Dendritic cell treated with granulocyte-macrophage colony-stimulating factor and Interleukin-4, amounts not matched to agents 40 ng/mL and 50 ng/mL, for 4 days (primary cell): ENCODE measurements around the gene GJD4.
A peak's percentile ranks its signal among the peaks of the same experiment; 100 is the strongest.

Source experiments
- H3K27ac Mint-ChIP-seq: one replicate; pipeline ENCODE4 v1.8.0; 2022; ENCODE audit warnings: mild to moderate bottlenecking, mixed read lengths
- H3K27me3 Mint-ChIP-seq: one replicate; pipeline ENCODE4 v1.8.0; 2022; ENCODE audit warnings: mild to moderate bottlenecking, mixed read lengths
- H3K36me3 Mint-ChIP-seq: one replicate; pipeline ENCODE4 v1.8.0; 2022; ENCODE audit warnings: low read depth, mixed read lengths
- H3K4me1 Mint-ChIP-seq: one replicate; pipeline ENCODE4 v1.8.0; 2022; ENCODE audit warnings: low read depth, mixed read lengths
- H3K4me3 Mint-ChIP-seq: one replicate; pipeline ENCODE4 v1.8.0; 2022; ENCODE audit warnings: mild to moderate bottlenecking, moderate library complexity, mixed read lengths
- H3K9me3 Mint-ChIP-seq: one replicate; pipeline ENCODE4 v1.8.0; 2022; ENCODE audit warnings: mixed read lengths
- intact Hi-C: fragments of 100-400 bp; cut with micrococcal nuclease; formaldehyde crosslinking; loops from one replicate; pipeline ENCODE4 v1.15.0; 2022

Gene GJD4

GRCh38 chr10:35585903-35586535 is 19.1 kb upstream of the GJD4 start:
- H3K9me3 Mint-ChIP-seq, result peaks cover 3% of the 10 kb centered on the region
- no peak overlapping the region for H3K27ac Mint-ChIP-seq
- H3K4me1 Mint-ChIP-seq, result no peaks in the 10 kb centered on the region
- H3K36me3 Mint-ChIP-seq, result no peaks in the 10 kb centered on the region
- H3K27me3 Mint-ChIP-seq, result peaks cover 6% of the 10 kb centered on the region
- intact Hi-C loops, result no loop called here
- no peak overlapping the region for H3K4me3 Mint-ChIP-seq

GRCh38 chr10:35588836-35589235 is 16.3 kb upstream of the GJD4 start:
- Mint-ChIP-seq H3K36me3 (no peaks in the 10 kb centered on the region), H3K27ac (no peak overlapping the region), H3K4me3 (no peak overlapping the region), H3K9me3 (peaks cover 27% of the 10 kb centered on the region), H3K4me1 (no peaks in the 10 kb centered on the region), H3K27me3 (peaks cover 7% of the 10 kb centered on the region)
- intact Hi-C loops, result no loop called here

GRCh38 chr10:35592441-35592840 is 12.7 kb upstream of the GJD4 start:
- intact Hi-C loops, result no loop called here
- peaks cover 3% of the 10 kb centered on the region for H3K27me3 Mint-ChIP-seq
- peaks cover 42% of the 10 kb centered on the region for H3K9me3 Mint-ChIP-seq
- no peaks in the 10 kb centered on the region for H3K4me1 Mint-ChIP-seq
- H3K4me3 Mint-ChIP-seq, result no peak overlapping the region
- H3K36me3 Mint-ChIP-seq, result no peaks in the 10 kb centered on the region
- H3K27ac Mint-ChIP-seq, result no peak overlapping the region

- intact Hi-C loops, result no loop called here
- Mint-ChIP-seq H3K27ac (no peak overlapping the region), H3K27me3 (peaks cover 5% of the 10 kb centered on the region), H3K9me3 (peaks cover 42% of the 10 kb centered on the region), H3K4me1 (no peaks in the 10 kb centered on the region), H3K4me3 (no peak overlapping the region), H3K36me3 (no peaks in the 10 kb centered on the region)
Observed at GRCh38 chr10:35594115-35595079, 10.7 kb upstream of the GJD4 start.

GRCh38 chr10:35595106-35595505 is 10.0 kb upstream of the GJD4 start:
- Mint-ChIP-seq H3K27ac (no peak overlapping the region), H3K9me3 (peaks cover 42% of the 10 kb centered on the region), H3K4me1 (no peaks in the 10 kb centered on the region), H3K36me3 (no peaks in the 10 kb centered on the region), H3K27me3 (peaks cover 5% of the 10 kb centered on the region), H3K4me3 (no peak overlapping the region)
- intact Hi-C loops, result no loop called here

- H3K27me3 Mint-ChIP-seq, result peaks cover 10% of the 10 kb centered on the region
- H3K9me3 Mint-ChIP-seq, result peaks cover 19% of the 10 kb centered on the region
- no peak overlapping the region for H3K27ac Mint-ChIP-seq
- intact Hi-C loops, result no loop called here
- H3K36me3 Mint-ChIP-seq, result no peaks in the 10 kb centered on the region
- no peak overlapping the region for H3K4me3 Mint-ChIP-seq
- no peaks in the 10 kb centered on the region for H3K4me1 Mint-ChIP-seq
Observed at GRCh38 chr10:35598379-35598778, 6.8 kb upstream of the GJD4 start.

GRCh38 chr10:35600193-35600592 is 4.9 kb upstream of the GJD4 start:
- intact Hi-C loops, result no loop called here
- Mint-ChIP-seq H3K27me3 (peaks cover 17% of the 10 kb centered on the region), H3K36me3 (no peaks in the 10 kb centered on the region), H3K27ac (no peak overlapping the region), H3K9me3 (peaks cover 7% of the 10 kb centered on the region), H3K4me1 (no peaks in the 10 kb centered on the region), H3K4me3 (no peak overlapping the region)

GRCh38 chr10:35606430-35606829 is 1.3 kb downstream of the GJD4 start:
- intact Hi-C loops, result no loop called here
- no peak overlapping the region for H3K27ac Mint-ChIP-seq
- H3K9me3 Mint-ChIP-seq, result no peaks in the 10 kb centered on the region
- no peak overlapping the region for H3K4me3 Mint-ChIP-seq
- peaks cover 9% of the 10 kb centered on the region for H3K4me1 Mint-ChIP-seq
- peaks cover 53% of the 10 kb centered on the region for H3K27me3 Mint-ChIP-seq
- H3K36me3 Mint-ChIP-seq, result no peaks in the 10 kb centered on the region

- Mint-ChIP-seq H3K4me3 (peak overlapping the region; percentile 70), H3K36me3 (no peaks in the 10 kb centered on the region), H3K9me3 (no peaks in the 10 kb centered on the region), H3K27ac (no peak overlapping the region), H3K4me1 (peaks cover 9% of the 10 kb centered on the region), H3K27me3 (peaks cover 56% of the 10 kb centered on the region)
- intact Hi-C loops, result no loop called here
Observed at GRCh38 chr10:35607475-35608327, 2.6 kb downstream of the GJD4 start.

- Mint-ChIP-seq H3K4me1 (peaks cover 9% of the 10 kb centered on the region), H3K36me3 (no peaks in the 10 kb centered on the region), H3K27me3 (peaks cover 59% of the 10 kb centered on the region), H3K27ac (no peak overlapping the region), H3K4me3 (no peak overlapping the region), H3K9me3 (no peaks in the 10 kb centered on the region)
- intact Hi-C loops, result no loop called here
Observed at GRCh38 chr10:35608328-35608672, 3.2 kb downstream of the GJD4 start.

- H3K27me3 Mint-ChIP-seq, result peaks cover 48% of the 10 kb centered on the region
- intact Hi-C loops, result no loop called here
- H3K4me1 Mint-ChIP-seq, result peaks cover 9% of the 10 kb centered on the region
- no peaks in the 10 kb centered on the region for H3K9me3 Mint-ChIP-seq
- no peaks in the 10 kb centered on the region for H3K36me3 Mint-ChIP-seq
- H3K27ac Mint-ChIP-seq, result no peak overlapping the region
- H3K4me3 Mint-ChIP-seq, result no peak overlapping the region
Observed at GRCh38 chr10:35611750-35612149, 6.6 kb downstream of the GJD4 start.

GRCh38 chr10:35612385-35613106 is 7.4 kb downstream of the GJD4 start:
- no peaks in the 10 kb centered on the region for H3K36me3 Mint-ChIP-seq
- intact Hi-C loops, result no loop called here
- peaks cover 41% of the 10 kb centered on the region for H3K27me3 Mint-ChIP-seq
- no peak overlapping the region for H3K4me3 Mint-ChIP-seq
- H3K27ac Mint-ChIP-seq, result no peak overlapping the region
- H3K4me1 Mint-ChIP-seq, result peaks cover 6% of the 10 kb centered on the region
- no peaks in the 10 kb centered on the region for H3K9me3 Mint-ChIP-seq

GRCh38 chr10:35613107-35613440 is 7.9 kb downstream of the GJD4 start:
- H3K27me3 Mint-ChIP-seq, result peaks cover 36% of the 10 kb centered on the region
- intact Hi-C loops, result no loop called here
- H3K4me1 Mint-ChIP-seq, result peaks cover under 1% of the 10 kb centered on the region

More at GRCh38 chr10:35613107-35613440, 7.9 kb downstream of the GJD4 start:
- H3K27ac Mint-ChIP-seq, result no peak overlapping the region
- no peaks in the 10 kb centered on the region for H3K36me3 Mint-ChIP-seq
- H3K9me3 Mint-ChIP-seq, result no peaks in the 10 kb centered on the region
- H3K4me3 Mint-ChIP-seq, result no peak overlapping the region
